ENCODE results near the gene HERC3. TPM values are rescaled to one million over a fixed set of nuclear protein-coding genes. Genes with fewer than 3 reads are reported as not detected.
A peak's percentile ranks its signal among the peaks of the same experiment; 100 is the strongest.

Gene HERC3
- total and polyA plus RNA-seq, 2 experiments from 2014 or later, result 2.2 to 2.4 TPM

DNA sequence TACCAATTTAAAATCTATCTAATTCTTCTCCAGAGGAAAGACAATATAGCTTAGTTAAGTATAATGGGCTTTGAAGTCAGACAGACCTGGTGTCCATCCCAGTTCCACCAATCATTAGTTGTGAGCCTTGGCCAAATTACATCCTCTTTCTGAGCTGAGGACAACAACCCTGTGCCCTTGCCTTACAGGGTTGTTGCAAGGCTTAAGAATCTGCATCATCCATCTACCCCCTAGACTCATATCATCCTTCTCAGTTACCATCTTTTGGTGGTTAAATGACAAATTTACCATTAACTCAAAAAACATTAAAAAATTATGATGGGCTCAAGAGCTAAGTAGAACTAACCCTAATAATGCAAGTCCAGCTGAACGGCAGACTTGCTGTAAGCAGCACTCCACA, 53.7 kb downstream of the HERC3 start:
- no peak for DNase-seq (ENCODE audit: low spot score)
- Histone ChIP-seq H2AFZ (no peak overlapping the region), H3K79me2 (replicated peaks; ENCODE audit: insufficient read depth) (no peaks in the 10 kb centered on the region), H3K4me2 (peak overlapping the region; percentile 45), H3F3A (replicated peaks; ENCODE audit: low read depth) (no peaks in the 10 kb centered on the region), H4K20me1 (replicated peaks; ENCODE audit: insufficient read depth) (no peaks in the 10 kb centered on the region), H3K27me3 (ENCODE audit: insufficient read depth) (no peaks in the 10 kb centered on the region), H3K27ac (ENCODE audit: low read depth) (peak overlapping the region; percentile 93), H3K4me3 (no peak overlapping the region), H3K4me1 (ENCODE audit: insufficient read depth) (peaks cover 30% of the 10 kb centered on the region), H3K9me2 (ENCODE audit: insufficient read depth) (no peaks in the 10 kb centered on the region), H3K36me3 (ENCODE audit: insufficient read depth) (no peaks in the 10 kb centered on the region)
- H3K4me3 Mint-ChIP-seq, result no peak overlapping the region
- no peaks in the 10 kb centered on the region; the same call in 2 of the 3 replicates for H3K36me3 Mint-ChIP-seq (ENCODE audit: low read depth)
- H3K4me1 Mint-ChIP-seq, result peaks cover 40% of the 10 kb centered on the region
- no peak for ATAC-seq
- peaks cover 4% of the 10 kb centered on the region for H3K27me3 Mint-ChIP-seq (ENCODE audit: insufficient read depth, low read depth, poor library complexity)
- H3K9me3 Mint-ChIP-seq, result peaks cover 4% of the 10 kb centered on the region; the same call in 1 of the 3 replicates
- TF ChIP-seq STAT1 (IDR thresholded peaks at IDR 0.05; ENCODE audit: unreplicated experiment) (no peak), ZNF331 (CRISPR knock-in tag; IDR thresholded peaks at IDR 0.05; ENCODE audit: low read depth) (no peak), JUNB (IDR thresholded peaks at IDR 0.05; ENCODE audit: unreplicated experiment) (no peak), NANOG (IDR thresholded peaks at IDR 0.05; ENCODE audit: borderline replicate concordance) (no peak), EZH2phosphoT487 (IDR thresholded peaks at IDR 0.05; ENCODE audit: unreplicated experiment) (no peak), EZH2 (IDR thresholded peaks at IDR 0.05; ENCODE audit: low read depth, unreplicated experiment) (no peak)
- TF ChIP-seq, protein P1, sequence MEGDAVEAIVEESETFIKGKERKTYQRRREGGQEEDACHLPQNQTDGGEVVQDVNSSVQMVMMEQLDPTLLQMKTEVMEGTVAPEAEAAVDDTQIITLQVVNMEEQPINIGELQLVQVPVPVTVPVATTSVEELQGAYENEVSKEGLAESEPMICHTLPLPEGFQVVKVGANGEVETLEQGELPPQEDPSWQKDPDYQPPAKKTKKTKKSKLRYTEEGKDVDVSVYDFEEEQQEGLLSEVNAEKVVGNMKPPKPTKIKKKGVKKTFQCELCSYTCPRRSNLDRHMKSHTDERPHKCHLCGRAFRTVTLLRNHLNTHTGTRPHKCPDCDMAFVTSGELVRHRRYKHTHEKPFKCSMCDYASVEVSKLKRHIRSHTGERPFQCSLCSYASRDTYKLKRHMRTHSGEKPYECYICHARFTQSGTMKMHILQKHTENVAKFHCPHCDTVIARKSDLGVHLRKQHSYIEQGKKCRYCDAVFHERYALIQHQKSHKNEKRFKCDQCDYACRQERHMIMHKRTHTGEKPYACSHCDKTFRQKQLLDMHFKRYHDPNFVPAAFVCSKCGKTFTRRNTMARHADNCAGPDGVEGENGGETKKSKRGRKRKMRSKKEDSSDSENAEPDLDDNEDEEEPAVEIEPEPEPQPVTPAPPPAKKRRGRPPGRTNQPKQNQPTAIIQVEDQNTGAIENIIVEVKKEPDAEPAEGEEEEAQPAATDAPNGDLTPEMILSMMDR (conservative IDR thresholded peaks at IDR 0.05; ENCODE audit: low read depth in 2 of 2), result no peak
- TF ChIP-seq, protein P2, sequence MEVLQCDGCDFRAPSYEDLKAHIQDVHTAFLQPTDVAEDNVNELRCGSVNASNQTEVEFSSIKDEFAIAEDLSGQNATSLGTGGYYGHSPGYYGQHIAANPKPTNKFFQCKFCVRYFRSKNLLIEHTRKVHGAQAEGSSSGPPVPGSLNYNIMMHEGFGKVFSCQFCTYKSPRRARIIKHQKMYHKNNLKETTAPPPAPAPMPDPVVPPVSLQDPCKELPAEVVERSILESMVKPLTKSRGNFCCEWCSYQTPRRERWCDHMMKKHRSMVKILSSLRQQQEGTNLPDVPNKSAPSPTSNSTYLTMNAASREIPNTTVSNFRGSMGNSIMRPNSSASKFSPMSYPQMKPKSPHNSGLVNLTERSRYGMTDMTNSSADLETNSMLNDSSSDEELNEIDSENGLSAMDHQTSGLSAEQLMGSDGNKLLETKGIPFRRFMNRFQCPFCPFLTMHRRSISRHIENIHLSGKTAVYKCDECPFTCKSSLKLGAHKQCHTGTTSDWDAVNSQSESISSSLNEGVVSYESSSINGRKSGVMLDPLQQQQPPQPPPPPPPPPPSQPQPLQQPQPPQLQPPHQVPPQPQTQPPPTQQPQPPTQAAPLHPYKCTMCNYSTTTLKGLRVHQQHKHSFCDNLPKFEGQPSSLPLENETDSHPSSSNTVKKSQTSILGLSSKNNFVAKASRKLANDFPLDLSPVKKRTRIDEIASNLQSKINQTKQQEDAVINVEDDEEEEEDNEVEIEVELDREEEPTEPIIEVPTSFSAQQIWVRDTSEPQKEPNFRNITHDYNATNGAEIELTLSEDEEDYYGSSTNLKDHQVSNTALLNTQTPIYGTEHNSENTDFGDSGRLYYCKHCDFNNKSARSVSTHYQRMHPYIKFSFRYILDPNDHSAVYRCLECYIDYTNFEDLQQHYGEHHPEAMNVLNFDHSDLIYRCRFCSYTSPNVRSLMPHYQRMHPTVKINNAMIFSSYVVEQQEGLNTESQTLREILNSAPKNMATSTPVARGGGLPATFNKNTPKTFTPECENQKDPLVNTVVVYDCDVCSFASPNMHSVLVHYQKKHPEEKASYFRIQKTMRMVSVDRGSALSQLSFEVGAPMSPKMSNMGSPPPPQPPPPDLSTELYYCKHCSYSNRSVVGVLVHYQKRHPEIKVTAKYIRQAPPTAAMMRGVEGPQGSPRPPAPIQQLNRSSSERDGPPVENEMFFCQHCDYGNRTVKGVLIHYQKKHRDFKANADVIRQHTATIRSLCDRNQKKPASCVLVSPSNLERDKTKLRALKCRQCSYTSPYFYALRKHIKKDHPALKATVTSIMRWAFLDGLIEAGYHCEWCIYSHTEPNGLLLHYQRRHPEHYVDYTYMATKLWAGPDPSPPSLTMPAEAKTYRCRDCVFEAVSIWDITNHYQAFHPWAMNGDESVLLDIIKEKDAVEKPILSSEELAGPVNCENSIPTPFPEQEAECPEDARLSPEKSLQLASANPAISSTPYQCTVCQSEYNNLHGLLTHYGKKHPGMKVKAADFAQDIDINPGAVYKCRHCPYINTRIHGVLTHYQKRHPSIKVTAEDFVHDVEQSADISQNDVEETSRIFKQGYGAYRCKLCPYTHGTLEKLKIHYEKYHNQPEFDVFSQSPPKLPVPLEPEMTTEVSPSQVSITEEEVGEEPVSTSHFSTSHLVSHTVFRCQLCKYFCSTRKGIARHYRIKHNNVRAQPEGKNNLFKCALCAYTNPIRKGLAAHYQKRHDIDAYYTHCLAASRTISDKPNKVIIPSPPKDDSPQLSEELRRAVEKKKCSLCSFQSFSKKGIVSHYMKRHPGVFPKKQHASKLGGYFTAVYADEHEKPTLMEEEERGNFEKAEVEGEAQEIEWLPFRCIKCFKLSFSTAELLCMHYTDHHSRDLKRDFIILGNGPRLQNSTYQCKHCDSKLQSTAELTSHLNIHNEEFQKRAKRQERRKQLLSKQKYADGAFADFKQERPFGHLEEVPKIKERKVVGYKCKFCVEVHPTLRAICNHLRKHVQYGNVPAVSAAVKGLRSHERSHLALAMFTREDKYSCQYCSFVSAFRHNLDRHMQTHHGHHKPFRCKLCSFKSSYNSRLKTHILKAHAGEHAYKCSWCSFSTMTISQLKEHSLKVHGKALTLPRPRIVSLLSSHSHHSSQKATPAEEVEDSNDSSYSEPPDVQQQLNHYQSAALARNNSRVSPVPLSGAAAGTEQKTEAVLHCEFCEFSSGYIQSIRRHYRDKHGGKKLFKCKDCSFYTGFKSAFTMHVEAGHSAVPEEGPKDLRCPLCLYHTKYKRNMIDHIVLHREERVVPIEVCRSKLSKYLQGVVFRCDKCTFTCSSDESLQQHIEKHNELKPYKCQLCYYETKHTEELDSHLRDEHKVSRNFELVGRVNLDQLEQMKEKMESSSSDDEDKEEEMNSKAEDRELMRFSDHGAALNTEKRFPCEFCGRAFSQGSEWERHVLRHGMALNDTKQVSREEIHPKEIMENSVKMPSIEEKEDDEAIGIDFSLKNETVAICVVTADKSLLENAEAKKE (CRISPR knock-in tag; IDR thresholded peaks at IDR 0.05), result no peak
- TF ChIP-seq, protein P3, sequence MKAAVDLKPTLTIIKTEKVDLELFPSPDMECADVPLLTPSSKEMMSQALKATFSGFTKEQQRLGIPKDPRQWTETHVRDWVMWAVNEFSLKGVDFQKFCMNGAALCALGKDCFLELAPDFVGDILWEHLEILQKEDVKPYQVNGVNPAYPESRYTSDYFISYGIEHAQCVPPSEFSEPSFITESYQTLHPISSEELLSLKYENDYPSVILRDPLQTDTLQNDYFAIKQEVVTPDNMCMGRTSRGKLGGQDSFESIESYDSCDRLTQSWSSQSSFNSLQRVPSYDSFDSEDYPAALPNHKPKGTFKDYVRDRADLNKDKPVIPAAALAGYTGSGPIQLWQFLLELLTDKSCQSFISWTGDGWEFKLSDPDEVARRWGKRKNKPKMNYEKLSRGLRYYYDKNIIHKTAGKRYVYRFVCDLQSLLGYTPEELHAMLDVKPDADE (IDR thresholded peaks at IDR 0.05), result no peak
- no peak overlapping the region for H3K27ac Mint-ChIP-seq
